ENCODE results near the gene PRLR. TPM values are rescaled to one million over a fixed set of nuclear protein-coding genes. Genes with fewer than 3 reads are reported as not detected.

The PRLR gene
- total RNA-seq, 1 experiment from 2014 or later: 2.5 TPM

GRCh38 chr5:35236770-35237169 is 6.5 kb upstream of the PRLR start:
- Histone ChIP-seq H3T11ph (ENCODE audit: low read length) (no peak overlapping the region), H2BK20ac (ENCODE audit: low read depth, low read length, poor library complexity, severe bottlenecking) (no peak overlapping the region), H2BK12ac (ENCODE audit: insufficient read length, low read depth, low read length) (no peak overlapping the region), H2BK15ac (ENCODE audit: low read depth, low read length) (no peak overlapping the region), H3K23me2 (ENCODE audit: insufficient read length, low read depth, low read length, poor library complexity, severe bottlenecking) (no peaks in the 10 kb centered on the region), H3K56ac (ENCODE audit: insufficient read length, low read depth, low read length) (no peak overlapping the region), H3K79me1 (ENCODE audit: insufficient read depth, low read depth, low read length, poor library complexity, severe bottlenecking) (no peaks in the 10 kb centered on the region), H3K4ac (ENCODE audit: low read depth, low read length) (no peak overlapping the region), H2AFZ (ENCODE audit: low read length) (no peak overlapping the region), H3K9ac (ENCODE audit: extremely low read depth, insufficient read length, low read length) (no peak overlapping the region), H3K4me1 (ENCODE audit: insufficient read depth, low read length) (no peaks in the 10 kb centered on the region), H3K4me2 (ENCODE audit: insufficient read depth, insufficient read length, low read length) (no peak overlapping the region), H4K20me1 (ENCODE audit: control insufficient read depth, insufficient read depth, insufficient read length) (no peaks in the 10 kb centered on the region), H3K79me2 (ENCODE audit: insufficient read depth, low read length) (no peaks in the 10 kb centered on the region), H3K18ac (ENCODE audit: insufficient read length, low read depth, low read length) (no peak overlapping the region), H3K14ac (ENCODE audit: insufficient read depth, low read length) (no peak overlapping the region), H3K23ac (ENCODE audit: insufficient read length, low read depth, low read length) (no peak overlapping the region), H3K27me3 (ENCODE audit: insufficient read depth, low read length) (no peaks in the 10 kb centered on the region), H3K9me3 (ENCODE audit: control insufficient read depth, low read depth, low read length) (no peaks in the 10 kb centered on the region), H2AK5ac (ENCODE audit: insufficient read length, low read length) (no peak overlapping the region), H4K5ac (ENCODE audit: insufficient read length, low read depth, low read length) (no peak overlapping the region), H3K27ac (ENCODE audit: insufficient read length, low read depth, low read length) (no peak overlapping the region), H2BK120ac (ENCODE audit: low read depth, low read length, poor library complexity, severe bottlenecking) (no peak overlapping the region), H4K8ac (replicated peaks; ENCODE audit: insufficient read length, low read depth, low read length) (no peak overlapping the region), H2BK5ac (ENCODE audit: insufficient read length, low read length) (no peak overlapping the region), H4K91ac (ENCODE audit: insufficient read length, low read depth, low read length) (no peak overlapping the region)
- Mint-ChIP-seq H3K4me1 (peaks cover 9 to 14% of the 10 kb centered on the region in 2 experiments), H3K27ac (no peak overlapping the region), H3K9me3 (no peaks in the 10 kb centered on the region; a peak in 2 of 5 replicates), H3K27me3 (ENCODE audit: low read depth) (no peaks in the 10 kb centered on the region), H3K4me3 (no peak overlapping the region), H3K36me3 (ENCODE audit: insufficient read depth in 1 of 3, low read depth in 3 of 3) (peaks cover 0 to 5% (median 0%) of the 10 kb centered on the region in 3 experiments; a peak in 1 of 7 replicates)
- no peak for TF ChIP-seq CTCF (conservative IDR thresholded peaks at IDR 0.05)
- no peak for DNase-seq
